Measurements from ENCODE around the gene YIPF5. TPM values are rescaled to one million over a fixed set of nuclear protein-coding genes. Genes with fewer than 3 reads are reported as not detected.

Gene YIPF5
- total RNA-seq (2022; extraction: Qiagen RNA extraction; ENCODE audit: low read depth), result 72.2 to 83.2 TPM (median 76.4 TPM) in 5 replicates

DNA sequence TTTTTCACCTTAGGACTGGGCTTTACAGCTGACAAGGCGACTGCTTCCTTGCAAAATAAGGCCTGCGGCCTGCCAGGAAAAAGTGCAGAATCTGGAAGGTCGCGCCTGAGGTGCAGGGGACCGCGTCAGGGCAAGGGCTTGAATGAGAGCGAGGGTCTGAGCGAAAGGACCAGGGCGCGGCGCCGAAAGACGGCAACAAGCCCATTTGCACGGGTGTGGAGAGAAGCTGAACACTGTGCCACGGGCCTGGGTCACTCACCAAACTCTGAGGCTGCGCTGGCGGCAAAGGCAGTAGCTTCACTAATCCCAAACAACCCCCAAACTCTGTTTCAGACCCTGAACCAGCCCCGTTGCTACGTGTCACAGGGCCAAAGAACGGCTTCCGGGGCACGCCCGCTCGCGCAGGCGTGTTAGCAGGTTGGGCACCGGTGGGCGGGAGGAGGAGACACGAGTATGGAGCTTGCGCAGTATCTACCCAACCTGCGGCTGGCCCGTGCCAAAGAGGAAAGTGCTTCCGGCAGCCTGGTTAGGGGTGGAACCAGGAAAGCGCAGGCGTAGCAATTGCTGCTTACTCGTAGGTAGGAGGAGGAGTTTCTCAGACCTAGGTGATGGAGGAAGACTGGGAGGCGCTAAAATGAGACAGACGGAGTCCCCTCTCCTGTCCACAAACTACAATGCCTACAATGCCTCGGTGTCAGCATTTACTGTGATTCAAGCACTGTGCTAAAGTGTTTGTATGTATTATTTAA is at the start of gene YIPF5, which contains the start of gene KCTD16:
TSS of gene YIPF5 (minus strand) at position 384 of the 749 bp plus-strand sequence. CDS start 704 bp downstream, outside the sequence.
TSS of gene KCTD16 (plus strand) at position 598 of the 749 bp plus-strand sequence.

Other genes starting within 250 kb of the YIPF5 start
- gene KCTD16, start 214 bp upstream of the YIPF5 start, total RNA-seq (2022; extraction: Qiagen RNA extraction; ENCODE audit: low read depth), result 0.02 to 0.06 TPM (median 0.05 TPM) in 5 replicates